ENCODE results near the gene FAM120C.

DNA sequence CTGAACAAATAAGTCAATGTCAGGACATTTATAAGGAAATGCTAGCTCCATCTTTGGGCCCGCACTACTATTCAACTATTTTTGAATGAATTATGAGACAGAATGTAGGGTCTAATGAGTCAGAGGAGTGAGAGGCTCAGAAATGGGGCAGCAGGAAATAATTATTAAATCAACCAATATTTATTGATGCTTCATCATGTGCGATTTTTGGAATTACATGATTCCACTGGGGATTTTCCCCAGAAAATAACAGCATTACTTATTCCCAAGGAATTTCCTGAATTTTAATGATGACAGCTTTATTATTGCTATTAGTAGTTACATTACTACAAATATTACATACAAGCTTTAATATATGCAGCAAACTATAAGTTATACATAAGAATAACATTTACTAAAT, 89.5 kb downstream of the FAM120C start:
- TF ChIP-seq, protein P1, sequence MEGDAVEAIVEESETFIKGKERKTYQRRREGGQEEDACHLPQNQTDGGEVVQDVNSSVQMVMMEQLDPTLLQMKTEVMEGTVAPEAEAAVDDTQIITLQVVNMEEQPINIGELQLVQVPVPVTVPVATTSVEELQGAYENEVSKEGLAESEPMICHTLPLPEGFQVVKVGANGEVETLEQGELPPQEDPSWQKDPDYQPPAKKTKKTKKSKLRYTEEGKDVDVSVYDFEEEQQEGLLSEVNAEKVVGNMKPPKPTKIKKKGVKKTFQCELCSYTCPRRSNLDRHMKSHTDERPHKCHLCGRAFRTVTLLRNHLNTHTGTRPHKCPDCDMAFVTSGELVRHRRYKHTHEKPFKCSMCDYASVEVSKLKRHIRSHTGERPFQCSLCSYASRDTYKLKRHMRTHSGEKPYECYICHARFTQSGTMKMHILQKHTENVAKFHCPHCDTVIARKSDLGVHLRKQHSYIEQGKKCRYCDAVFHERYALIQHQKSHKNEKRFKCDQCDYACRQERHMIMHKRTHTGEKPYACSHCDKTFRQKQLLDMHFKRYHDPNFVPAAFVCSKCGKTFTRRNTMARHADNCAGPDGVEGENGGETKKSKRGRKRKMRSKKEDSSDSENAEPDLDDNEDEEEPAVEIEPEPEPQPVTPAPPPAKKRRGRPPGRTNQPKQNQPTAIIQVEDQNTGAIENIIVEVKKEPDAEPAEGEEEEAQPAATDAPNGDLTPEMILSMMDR (IDR thresholded peaks at IDR 0.05), result no peak
- TF ChIP-seq ZFX (IDR thresholded peaks at IDR 0.05; ENCODE audit: borderline replicate concordance), result no peak

Data from 22Rv1 (cell line).